Stimulated activated CD4-positive, alpha-beta T cell treated with anti-CD3 and anti-CD28 coated beads, Interleukin-1b, Interleukin-23, amount 100 ng/mL, for 48 hours (primary cell): ENCODE data around the gene PNMA6E.

Experiments
- DNase-seq: peaks from one replicate; pipeline ENCODE4 v3.0.0-alpha.2; 2020

PNMA6E gene

DNA sequence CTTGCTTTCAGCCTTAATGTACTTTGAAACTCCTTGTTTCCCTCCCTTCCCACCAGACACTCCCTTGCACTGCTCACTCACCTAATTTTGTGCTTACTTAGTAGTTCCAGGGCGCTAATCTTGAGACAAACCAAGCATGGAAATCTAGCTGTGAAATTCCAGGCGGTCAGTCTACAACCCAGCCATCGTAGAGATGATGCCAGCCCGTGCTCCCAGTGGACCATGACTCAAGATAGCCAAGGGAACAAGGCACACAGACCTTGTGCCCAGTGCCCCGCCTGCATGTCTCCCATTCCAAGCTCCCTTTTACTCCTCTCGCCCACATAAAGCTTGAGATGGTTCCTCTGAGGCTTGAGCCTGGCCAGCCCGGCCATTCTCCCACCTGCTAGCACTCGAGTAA lies 33.7 kb upstream of the PNMA6E start:
- no peak for DNase-seq

DNA sequence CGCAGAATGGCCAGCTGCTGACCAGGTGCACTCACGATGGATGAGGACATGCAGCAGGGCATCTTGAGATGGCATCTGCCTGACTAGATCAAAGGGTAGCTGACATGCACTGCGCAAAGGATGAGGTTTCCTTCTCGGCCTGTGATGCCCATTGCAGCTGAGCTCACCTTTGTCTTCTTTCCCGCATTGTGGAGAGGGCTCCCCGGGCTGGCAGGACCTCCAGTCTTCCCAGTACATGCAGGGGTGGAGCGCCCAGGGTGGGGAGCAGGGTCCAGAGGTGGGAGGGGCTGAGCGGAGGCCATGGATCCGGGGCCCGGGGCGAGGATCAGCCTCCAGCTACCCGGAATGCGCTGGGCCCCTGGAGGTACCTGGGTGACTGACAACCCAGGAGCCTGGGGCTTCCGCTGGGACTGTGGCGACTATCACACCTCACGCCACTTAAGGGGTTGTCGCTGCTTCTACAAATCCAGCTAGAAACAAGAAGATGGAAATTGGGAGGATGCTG lies 32.7 kb upstream of the PNMA6E start:
- no peak for DNase-seq

DNA sequence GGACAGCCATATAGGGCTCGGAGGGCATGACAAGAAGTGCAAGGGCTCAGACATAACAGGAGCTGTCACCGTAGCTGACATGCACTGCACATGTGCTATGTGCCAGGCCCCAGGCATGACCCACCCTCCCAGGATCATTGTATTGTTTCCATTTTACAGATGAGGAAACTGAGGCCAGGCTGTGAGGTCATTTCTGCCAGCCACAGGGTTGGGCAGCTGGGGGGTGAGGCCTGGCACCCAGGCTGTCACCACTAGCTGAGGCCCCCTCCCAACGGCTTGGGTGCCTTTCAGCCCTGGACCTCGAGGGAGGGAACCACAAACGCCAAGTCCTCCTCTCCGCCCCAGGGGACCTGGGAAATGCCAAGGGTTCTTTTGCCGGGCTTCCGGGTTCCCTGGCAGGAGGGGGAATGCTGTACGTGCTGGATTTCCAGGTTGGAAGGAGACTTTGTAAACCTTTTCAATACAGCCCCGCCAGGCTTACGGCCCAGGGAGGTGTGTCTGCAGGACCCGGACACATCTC lies 32.1 kb upstream of the PNMA6E start:
- DNase-seq = no peak

DNA sequence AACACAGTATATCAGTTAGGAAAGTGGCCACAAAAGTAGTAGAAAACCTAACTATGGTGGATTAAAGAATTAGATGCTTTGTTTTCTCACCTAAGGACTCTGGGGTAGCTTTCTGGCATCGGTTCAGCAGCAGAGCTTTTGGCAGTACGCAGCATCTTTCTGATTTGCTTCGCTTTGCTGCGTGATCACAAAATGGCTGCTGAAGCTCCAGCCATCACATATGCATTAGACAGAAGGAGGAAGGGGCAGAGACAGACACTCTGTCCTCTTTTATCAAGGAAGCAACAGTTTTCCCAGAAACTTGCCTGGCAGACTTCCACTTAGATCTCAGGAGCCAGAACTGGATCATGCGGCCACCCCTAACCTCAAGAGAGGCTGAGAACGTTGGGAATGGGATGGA lies 29.6 kb upstream of the PNMA6E start:
- no peak for DNase-seq

DNA sequence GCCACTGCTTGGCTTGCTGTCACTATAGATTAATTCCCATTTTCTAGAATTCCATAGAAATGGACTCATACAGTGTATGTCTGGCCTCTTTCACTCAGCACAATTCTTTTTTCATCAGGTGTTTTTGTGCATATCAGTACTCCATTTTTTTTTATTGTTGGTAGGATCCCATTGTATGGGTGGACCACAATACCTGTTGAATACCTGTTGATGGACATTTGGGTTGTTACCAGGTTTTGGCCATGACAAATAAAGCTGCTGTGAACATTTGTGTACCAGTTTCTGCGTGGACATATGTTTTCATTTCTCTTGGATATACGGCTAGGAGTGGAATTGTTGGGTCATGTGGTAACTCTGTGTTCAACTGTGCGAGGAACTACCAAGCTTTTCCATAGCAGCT lies 25.1 kb upstream of the PNMA6E start:
- no peak for DNase-seq

DNA sequence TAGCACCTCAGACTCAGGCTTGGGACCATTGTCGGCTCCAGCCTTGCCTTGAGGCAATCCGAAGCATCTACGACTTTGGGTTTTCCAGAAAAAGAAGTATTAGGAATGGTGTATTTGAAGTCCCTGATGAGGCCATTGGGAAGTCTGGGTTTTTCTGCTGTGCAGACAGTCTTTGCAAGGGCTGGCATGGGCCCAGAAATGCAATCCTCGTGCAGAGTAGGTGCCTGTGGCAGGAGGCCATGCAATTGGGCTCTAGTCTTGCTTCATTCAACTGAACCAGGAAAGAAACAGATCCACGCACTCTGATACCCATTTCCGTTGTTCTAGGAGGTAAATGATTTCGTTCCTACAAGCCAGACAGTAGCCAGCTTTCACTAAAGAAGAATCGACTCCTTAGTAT lies 22.5 kb upstream of the PNMA6E start:
- no peak for DNase-seq

DNA sequence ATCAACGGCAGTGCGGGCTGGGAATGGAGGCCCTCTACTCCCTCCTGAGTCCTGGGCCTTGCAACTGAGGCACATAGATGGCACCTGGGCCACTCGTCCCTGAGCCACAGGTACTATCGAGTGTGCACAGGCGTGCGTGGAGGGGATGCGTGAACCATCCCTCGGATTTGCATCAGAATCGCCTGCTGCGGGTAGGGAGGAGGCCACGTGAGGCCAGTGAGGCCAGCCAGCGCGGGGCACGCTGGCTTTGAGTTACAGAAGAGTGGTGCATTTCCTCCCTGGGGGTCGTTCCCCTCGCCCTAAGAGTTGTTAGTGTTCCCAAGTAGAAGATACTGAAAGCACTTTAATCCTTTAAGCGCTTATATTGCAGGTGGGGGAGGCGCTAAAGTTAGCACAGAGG lies 20.7 kb upstream of the PNMA6E start:
- no peak for DNase-seq

DNA sequence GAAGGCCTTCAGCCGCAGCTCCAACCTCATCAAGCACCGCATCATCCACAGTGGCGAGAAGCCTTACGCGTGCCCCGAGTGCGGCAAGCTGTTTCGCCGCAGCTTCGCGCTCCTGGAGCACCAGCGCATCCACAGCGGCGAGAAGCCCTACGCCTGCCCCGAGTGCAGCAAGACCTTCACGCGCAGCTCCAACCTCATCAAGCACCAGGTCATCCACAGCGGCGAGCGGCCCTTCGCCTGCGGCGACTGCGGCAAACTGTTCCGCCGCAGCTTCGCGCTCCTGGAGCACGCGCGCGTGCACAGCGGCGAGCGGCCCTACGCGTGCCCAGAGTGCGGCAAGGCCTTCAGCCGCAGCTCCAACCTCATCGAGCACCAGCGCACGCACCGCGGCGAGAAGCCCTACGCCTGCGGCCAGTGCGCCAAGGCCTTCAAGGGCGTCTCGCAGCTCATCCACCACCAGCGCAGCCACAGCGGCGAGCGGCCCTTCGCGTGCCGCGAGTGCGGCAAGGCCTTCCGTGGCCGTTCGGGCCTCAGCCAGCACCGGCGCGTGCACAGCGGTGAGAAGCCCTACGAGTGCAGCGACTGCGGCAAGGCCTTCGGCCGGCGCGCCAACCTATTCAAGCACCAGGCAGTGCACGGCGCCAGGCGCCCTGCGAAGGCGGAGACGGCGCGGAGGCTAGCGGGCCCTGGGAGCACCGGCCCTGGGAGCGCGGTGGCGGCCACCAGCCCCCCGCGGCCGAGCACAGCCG lies 19.9 kb upstream of the PNMA6E start:
- no peak for DNase-seq

DNA sequence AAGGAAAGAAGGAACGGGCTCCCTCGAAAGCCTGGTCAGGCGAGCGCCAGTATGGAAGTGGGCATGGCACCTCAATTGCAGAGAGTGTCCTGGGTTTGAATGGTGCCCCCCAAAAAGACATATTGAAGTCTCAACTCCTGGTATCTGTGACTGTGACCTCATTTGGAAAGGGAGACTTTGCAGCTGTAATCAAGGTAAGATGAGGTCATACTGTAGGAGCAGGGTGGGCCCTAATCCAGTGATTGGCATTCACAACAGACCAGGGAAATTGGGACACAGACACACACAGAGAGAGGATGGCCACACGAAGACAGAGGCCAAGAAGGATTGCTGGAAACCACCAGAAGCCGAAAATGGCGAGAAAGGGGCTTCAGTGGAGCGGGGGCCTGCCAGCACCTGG lies 16.5 kb upstream of the PNMA6E start:
- no peak for DNase-seq

DNA sequence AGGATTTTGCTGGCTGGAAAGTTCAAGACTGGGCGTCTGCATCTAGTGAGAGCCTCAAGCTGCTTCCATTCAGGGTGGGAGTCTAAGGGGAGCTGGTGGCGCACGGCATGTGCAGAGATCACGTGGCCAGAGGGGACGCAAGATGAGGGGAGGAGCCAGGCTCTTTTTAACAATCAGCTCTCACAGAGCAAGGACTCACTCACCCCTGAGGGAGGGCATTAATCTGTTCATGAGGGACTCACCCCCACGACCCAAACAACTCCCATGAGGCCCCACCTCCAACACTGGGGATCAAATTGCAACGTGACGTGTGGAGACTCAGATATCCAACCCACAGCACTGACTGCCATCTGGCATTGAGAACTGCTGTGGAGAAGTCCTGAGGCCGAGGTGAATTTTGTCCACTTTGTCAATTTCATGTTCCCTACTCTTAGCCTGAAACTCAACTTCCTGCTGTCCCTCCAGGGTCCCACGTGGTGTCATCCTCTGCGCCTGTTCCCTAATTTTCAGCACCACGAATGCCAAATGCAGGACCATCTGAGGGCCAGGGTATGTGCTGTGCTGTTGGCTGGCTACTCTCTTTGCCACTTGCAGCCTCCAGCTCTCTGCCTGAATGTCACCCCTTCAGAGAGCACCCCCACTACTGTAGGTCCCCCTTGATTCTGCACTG lies 15.8 kb upstream of the PNMA6E start:
- no peak for DNase-seq

DNA sequence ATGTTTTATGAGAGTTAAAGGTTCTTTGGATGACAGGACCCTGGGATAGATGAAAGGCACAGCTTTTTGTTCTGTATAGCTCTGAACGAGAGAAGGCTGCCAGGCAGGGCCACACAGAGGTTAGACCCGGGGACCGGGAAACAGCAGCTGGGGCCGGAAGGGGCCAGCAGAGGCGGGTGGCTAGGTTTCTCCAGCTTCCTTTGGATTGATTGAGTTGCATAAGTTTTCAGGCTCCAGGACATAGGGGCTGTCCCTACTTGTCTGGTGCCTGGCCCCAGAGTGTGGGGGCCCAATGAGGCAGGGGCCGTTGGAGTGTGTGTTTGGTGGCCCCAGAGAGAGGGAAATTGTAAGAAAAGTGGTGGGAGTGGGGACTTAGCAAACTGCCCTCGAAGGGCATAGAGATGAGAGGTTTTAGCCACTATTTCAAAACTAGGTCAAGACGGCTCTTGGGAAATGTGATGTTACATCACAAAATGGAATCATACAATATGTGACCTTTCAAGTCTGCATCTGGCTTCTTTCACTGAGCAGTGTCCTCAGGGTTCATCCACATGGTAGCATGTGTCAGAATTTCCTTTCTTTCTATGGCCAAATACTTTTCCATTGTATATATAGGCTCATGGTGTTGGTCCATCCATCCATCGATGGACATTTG lies 13.8 kb upstream of the PNMA6E start:
- DNase-seq = no peak

DNA sequence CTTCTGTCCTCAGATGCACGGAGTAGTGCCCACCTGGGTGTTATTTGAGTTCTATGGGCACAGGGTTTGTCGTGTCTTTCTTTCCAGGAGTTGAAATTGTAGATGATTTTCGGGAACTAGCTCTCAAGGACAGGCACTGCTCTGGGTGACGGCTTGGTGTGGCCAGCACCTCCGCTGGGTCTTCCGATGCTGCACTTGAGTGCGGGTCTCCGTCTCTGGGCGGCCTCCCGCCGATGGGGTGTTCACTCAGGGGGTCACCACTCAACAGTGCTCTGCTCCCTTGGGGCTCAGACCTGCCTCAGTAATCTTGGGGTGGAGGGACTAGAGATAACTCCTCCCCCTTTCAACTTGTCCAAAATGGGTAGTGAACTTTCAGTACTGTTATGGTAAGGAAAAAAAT lies 12.6 kb upstream of the PNMA6E start:
- no peak for DNase-seq

DNA sequence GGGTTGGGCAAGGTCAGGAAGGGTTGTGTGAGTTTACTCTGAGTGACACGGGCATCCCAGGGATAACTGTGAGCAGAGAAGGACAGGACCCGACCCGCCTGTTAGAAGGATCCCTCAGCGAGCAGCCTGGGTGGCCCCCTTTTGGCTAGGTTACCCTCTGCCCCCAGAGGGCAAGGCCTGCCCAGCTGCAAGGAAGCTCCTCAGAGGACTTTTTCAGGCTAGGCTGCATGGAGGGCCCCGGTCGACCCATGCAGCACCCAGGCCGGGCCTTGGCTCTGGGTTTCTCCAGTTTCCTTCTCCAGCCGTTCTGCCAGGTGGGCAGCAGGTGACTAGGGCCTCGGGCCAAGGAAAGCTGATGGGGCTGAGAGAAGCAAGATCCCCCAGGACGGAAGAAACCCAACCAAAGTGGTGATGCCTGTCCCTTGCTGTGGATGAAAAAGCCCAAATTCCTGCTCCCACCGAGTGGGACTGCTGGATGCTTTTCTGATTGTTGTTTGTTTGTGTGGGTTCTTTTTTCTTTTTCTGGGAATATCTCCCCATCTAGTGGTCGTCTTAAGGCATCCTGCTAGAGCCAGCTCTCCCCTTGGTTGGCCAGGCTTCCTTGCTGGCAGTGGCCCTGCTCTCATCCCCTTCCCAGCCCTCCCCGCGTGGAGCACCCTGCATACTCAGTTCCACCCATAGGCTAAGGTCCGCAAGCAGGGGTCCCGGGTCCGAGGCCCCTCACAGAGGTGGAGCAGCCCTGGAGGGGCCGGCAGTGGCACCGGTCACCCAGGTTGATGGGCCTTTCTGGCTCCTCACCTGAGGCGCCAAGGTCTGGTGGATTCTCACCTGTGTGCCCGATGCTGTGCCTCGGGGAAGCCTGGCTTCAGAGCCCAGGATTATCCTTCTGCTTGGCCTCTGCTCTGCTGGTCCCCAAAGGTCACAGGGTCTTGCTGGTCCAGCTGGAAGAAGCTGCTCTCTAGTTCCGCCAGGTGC lies 11.9 kb upstream of the PNMA6E start:
- DNase-seq = no peak

DNA sequence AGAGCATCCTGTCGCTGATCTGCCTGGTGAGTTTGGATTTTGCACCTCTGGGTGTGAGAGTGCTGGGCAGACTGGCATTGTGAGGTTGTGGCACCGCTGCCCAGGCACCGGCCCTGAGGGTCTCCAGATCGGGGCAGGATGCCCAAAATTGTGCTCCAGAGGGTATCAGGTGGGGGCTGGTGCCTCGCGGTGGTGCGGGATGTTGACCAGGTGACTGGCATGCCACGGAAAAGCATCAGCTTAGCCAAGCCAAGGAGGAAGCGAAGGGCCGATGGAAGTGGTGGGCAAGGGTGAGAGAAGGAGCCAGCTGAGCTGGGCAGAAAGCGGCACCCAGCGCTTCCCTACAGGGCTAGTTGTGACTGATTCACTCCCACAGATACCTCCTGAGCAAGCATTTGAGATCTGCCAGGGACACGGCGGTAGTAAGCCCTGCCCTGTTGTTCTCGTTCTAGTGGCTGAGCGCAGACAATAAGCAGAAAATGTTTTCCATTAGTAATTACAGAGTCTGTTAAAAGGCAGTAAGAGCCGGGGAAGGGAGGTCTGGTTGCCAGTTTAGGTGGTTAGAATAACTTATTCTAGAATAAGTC lies 10.9 kb upstream of the PNMA6E start:
- no peak for DNase-seq

DNA sequence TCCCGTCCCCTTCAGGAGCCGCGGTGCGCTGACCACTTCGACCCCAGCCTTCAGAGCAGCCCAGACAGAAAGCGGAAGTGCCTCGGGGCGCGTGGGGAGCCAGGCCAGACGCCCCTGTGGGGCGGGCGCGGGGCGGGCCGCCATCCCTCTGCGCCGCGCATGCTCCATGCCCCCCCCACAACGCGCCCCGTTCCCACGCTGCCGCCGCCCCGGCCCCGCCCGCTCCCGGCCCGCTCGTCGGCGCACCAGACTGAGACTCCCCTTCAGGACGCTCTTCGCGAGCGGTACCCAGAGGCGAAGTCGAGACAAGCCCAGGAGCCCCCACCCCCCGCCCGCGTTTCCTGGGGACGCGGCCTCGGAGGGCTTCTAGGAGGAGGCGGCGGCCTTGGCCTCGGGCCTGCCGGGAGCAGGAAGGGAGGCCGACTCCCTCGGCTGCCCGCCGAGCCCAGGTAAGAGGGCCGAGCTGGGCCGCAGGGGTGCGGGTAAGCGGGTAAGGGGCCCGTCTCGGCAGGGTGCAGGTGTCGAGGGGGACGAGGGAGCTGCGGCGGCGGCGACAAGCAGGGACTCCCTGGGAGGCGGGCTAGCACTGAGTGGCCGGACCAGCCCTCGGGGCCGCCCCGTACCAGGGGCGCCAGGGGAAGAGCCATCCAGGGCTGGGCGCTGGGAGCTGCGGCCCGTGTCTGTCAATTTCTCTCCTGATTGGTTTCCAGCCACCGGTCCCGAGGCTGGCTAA lies 10.3 kb upstream of the PNMA6E start, which contains the start of gene ZFP92:
Gene ZFP92 (plus strand): TSS at position 218 of the 733 bp plus-strand sequence. CDS start 6,851 bp downstream, outside the sequence.
- DNase-seq = peak; percentile 4

DNA sequence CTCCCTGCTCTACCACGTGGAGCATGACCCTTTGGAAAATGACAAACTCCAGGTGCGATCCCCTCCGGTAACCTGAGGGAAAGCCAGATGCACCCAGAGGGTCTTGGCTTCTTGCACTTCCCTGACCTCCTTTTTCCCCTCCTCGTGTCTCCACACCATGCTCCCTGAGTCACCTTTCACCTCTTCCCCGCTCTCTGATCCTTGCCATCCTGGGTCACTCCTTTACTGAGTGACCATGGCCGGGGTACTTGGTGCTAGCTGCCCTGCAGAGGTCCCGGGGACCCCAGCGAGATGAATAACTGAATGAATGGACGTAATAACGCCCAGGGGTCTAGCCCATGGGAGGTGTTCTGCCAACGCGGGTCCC lies 9.7 kb upstream of the PNMA6E start:
- DNase-seq = no peak

DNA sequence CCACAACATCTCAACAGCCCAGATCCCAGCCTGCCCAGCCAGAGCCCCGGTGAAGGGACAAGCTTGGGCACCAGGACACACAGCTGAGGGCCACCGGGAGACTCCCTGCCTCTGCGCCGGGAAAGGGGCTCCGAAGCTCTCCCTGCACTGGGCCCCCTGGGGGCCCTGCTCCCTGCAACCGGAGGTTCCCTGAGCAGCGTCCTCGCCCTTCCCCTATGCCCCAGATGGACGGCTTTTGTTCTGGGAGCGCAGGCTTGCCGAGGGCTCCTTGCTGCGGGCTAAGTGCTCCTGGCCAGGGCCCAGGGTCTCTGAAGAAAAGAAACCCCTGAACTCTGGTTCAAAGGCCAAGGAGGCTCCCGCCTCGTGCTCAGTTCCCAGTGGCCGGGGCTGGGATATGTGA lies 9.2 kb upstream of the PNMA6E start:
- DNase-seq = no peak

DNA sequence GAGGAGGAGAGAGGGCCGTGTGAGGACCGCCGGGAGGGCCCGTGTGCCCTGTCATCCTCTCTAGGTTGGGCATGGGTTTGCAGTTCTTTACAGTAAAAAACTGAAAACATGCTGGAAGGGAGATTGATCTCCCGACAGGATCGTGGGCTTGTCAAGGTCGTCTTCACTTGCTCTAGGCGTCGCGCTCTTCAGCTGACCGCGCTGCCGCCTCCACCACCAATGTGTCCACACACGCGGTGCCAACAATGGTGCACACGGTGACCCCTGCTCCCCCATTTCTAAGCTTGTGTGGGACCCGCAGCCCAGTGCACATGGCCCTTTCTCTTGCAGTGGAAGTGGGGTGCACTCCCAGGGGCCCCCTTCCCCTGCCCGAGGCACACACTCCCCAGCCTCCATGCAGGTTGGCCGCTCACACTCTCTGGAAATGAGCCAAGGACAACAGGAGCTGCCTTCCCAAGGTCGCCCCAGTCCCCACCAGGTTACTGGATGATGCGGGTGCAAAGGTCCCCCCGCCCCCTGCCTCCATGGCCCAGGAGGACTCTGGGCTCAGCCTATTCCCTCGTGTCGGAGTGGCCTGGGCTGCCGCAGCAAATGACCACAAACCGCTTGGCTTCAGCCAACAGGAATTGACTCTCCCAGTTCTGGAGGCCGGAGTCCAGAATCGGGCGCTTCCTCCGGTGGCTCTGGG lies 8.4 kb upstream of the PNMA6E start:
- DNase-seq = no peak

DNA sequence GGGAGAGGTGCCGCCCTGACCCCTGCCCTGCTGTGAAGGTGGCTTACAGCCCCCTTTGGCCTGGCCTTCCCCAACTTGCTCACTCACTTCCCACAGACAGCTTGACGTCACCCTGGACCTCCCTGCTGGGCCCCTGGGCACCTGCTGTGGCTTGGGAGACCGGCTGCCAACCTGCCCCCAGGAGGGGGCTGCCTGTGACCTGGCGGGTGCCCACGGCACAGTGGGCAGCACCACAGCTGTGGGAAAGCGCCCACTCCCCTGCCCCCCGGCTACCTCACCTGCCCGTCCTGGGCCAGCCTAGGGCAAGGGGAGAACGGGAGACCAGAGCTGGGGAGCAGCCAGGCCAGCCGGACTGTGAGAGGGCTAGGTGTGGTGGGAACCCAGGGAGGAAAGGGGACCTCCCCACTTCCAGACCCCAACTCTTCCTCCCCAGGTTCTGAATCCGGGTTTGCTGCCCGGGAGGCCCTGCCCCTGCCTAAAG lies 7.8 kb upstream of the PNMA6E start:
- no peak for DNase-seq

DNA sequence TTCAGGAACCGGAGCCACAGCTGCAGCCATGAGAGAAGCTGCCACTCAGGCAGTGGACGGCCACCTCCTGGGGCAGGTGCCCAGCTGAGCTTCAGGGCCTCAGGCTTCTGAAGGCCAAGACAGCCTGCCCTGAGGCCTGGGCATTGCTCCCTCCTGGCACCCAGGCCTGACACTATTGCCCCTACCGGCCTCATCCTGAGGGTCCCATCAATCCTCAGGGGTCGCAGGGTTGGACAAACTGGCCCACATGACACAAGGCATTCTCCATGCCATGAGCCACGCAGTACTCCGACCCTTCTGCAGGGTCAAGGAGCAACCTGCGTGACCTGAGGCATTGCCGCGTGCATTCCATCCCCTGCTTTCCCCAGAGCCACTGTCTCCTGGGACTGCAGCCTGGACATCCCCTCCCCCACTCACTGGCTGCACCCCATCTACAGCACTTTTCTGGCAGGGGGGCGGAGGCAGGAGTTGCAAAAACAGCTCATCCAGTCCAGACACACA lies 7.1 kb upstream of the PNMA6E start:
- DNase-seq = no peak
